GM23248 (cell line): ENCODE measurements around the gene GNAL.

Source experiments
- EZH2 ChIP-seq: fragments of 200-600 bp; sonication (generic); IDR thresholded peaks from 2 replicates; pipeline ENCODE4 v1.6.1; 2018; ENCODE audit warnings: antibody characterized with exemption, mild to moderate bottlenecking; ENCODE audit not compliant: insufficient read depth, poor library complexity, severe bottlenecking
- EZH2phosphoT487 ChIP-seq: fragments of 200-600 bp; sonication (generic); IDR thresholded peaks from 2 replicates; pipeline ENCODE4 v1.6.1; 2018; ENCODE audit warnings: antibody characterized with exemption, moderate library complexity, mild to moderate bottlenecking, low read depth; ENCODE audit not compliant: insufficient read depth

DNA sequence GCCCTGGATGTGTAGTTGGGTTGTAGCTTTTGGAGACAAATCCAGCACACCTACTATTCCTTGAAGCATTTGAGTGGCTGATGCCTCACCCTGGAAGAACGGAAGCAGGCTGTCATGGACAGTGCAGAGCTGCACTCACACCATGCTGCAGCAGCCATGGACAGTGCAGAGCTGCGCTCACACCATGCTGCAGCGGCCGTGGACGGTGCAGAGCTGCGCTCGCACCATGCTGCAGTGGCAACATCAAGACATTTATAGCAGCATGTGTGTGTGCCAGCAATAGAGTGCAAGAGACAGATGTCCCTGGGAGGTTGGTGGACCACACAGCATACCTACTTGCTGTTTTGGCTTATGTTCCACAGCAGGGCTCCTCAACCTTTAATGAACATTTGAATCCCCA, 30.6 kb downstream of the GNAL start:
- TF ChIP-seq EZH2 (no peak), EZH2phosphoT487 (no peak)
